ENCODE results near the gene TNNT2.

Gene TNNT2

GRCh38 chr1:201376107-201376463 lies 1.4 kb downstream of the TNNT2 start:
- DNase-seq = no peak

- no peak for DNase-seq
Observed at GRCh38 chr1:201375169-201375568, 2.3 kb downstream of the TNNT2 start.

- no peak for DNase-seq
Observed at GRCh38 chr1:201374364-201374763, 3.1 kb downstream of the TNNT2 start.

- DNase-seq = no peak
Observed at GRCh38 chr1:201371792-201372191, 5.7 kb downstream of the TNNT2 start.

- no peak for DNase-seq
Observed at GRCh38 chr1:201371276-201371675, 6.2 kb downstream of the TNNT2 start.

GRCh38 chr1:201370500-201370899 lies 7.0 kb downstream of the TNNT2 start:
- no peak for DNase-seq

GRCh38 chr1:201369209-201369608 lies 8.3 kb downstream of the TNNT2 start:
- DNase-seq = no peak

GRCh38 chr1:201366696-201367095 lies 10.8 kb downstream of the TNNT2 start:
- no peak for DNase-seq

- no peak for DNase-seq
Observed at GRCh38 chr1:201365251-201365650, 12.2 kb downstream of the TNNT2 start.

GRCh38 chr1:201364808-201365105 lies 12.7 kb downstream of the TNNT2 start:
- DNase-seq = no peak

- DNase-seq = no peak
Observed at GRCh38 chr1:201363467-201363866, 14.0 kb downstream of the TNNT2 start.

- no peak for DNase-seq
Observed at GRCh38 chr1:201362906-201363305, 14.6 kb downstream of the TNNT2 start.

- peak; percentile 63 for DNase-seq
Observed at GRCh38 chr1:201361652-201362504, 15.6 kb downstream of the TNNT2 start.

- DNase-seq = no peak
Observed at GRCh38 chr1:201360901-201361651, 16.4 kb downstream of the TNNT2 start.

GRCh38 chr1:201360486-201360885 lies 17.0 kb downstream of the TNNT2 start:
- no peak for DNase-seq

GRCh38 chr1:201359873-201360210 lies 17.6 kb downstream of the TNNT2 start:
- DNase-seq = no peak

- no peak for DNase-seq
Observed at GRCh38 chr1:201359031-201359872, 18.2 kb downstream of the TNNT2 start.

- DNase-seq = no peak
Observed at GRCh38 chr1:201358596-201358995, 18.9 kb downstream of the TNNT2 start.

- no peak for DNase-seq
Observed at GRCh38 chr1:201357636-201358348, 19.7 kb downstream of the TNNT2 start.

GRCh38 chr1:201357211-201357610 lies 20.3 kb downstream of the TNNT2 start:
- DNase-seq = no peak

GRCh38 chr1:201356701-201357100 lies 20.8 kb downstream of the TNNT2 start:
- DNase-seq = no peak

- no peak for DNase-seq
Observed at GRCh38 chr1:201356236-201356635, 21.2 kb downstream of the TNNT2 start.

GRCh38 chr1:201355471-201355870 lies 22.0 kb downstream of the TNNT2 start:
- DNase-seq = no peak
